T-helper 9 cell (primary cell): Measurements from ENCODE around the gene PI4KA.
"Not testable (repeated sequence)": the region's sequence is repeated elsewhere in the genome, so short reads cannot be mapped to it uniquely, and the experiment has no call there.

ENCODE experiments used
- DNase-seq: peaks from one replicate; pipeline ENCODE4 v3.0.0-alpha.2; 2020

PI4KA gene

GRCh38 chr22:20847318-20847822 is 11.2 kb downstream of the PI4KA start:
- DNase-seq, result no peak

- no peak for DNase-seq
Observed at GRCh38 chr22:20844055-20845037, 14.3 kb downstream of the PI4KA start.

- no peak for DNase-seq
Observed at GRCh38 chr22:20843501-20843900, 15.1 kb downstream of the PI4KA start.

GRCh38 chr22:20840646-20841371 is 17.8 kb downstream of the PI4KA start:
- DNase-seq, result no peak

- no peak for DNase-seq
Observed at GRCh38 chr22:20839837-20840645, 18.6 kb downstream of the PI4KA start.

- DNase-seq, result not testable (repeated sequence)
Observed at GRCh38 chr22:20839354-20839753, 19.3 kb downstream of the PI4KA start.

GRCh38 chr22:20836987-20837823 is 21.4 kb downstream of the PI4KA start:
- no peak for DNase-seq

GRCh38 chr22:20834725-20835124 is 23.9 kb downstream of the PI4KA start:
- no peak for DNase-seq

- no peak for DNase-seq
Observed at GRCh38 chr22:20834206-20834605, 24.4 kb downstream of the PI4KA start.

- DNase-seq, result no peak
Observed at GRCh38 chr22:20833225-20833665, 25.4 kb downstream of the PI4KA start.

- no peak for DNase-seq
Observed at GRCh38 chr22:20829491-20830134, 29.0 kb downstream of the PI4KA start.

GRCh38 chr22:20826373-20827152 is 32.0 kb downstream of the PI4KA start:
- not testable (repeated sequence) for DNase-seq

GRCh38 chr22:20825624-20826023 is 33.0 kb downstream of the PI4KA start:
- no peak for DNase-seq

GRCh38 chr22:20825216-20825615 is 33.4 kb downstream of the PI4KA start:
- DNase-seq, result not testable (repeated sequence)

- no peak for DNase-seq
Observed at GRCh38 chr22:20823264-20823663, 35.3 kb downstream of the PI4KA start.

GRCh38 chr22:20822240-20822639 is 36.4 kb downstream of the PI4KA start:
- no peak for DNase-seq

- not testable (repeated sequence) for DNase-seq
Observed at GRCh38 chr22:20821717-20822239, 36.8 kb downstream of the PI4KA start.

- no peak for DNase-seq
Observed at GRCh38 chr22:20819471-20819870, 39.1 kb downstream of the PI4KA start.

GRCh38 chr22:20818471-20818870 is 40.1 kb downstream of the PI4KA start:
- no peak for DNase-seq

GRCh38 chr22:20816559-20816958 is 42.1 kb downstream of the PI4KA start:
- DNase-seq, result no peak
